Lung (tissue), 12 donors: ENCODE measurements around the gene ARMC3. TPM values are rescaled to one million over a fixed set of nuclear protein-coding genes. Genes with fewer than 3 reads are reported as not detected.

ENCODE experiments used
- ATAC-seq: fragments of 200-7000 bp; cut with Tn5 transposase; one replicate; pipeline ENCODE4 v1.9.1; 2020; ENCODE audit warnings: moderate number of reproducible peaks; ENCODE audit not compliant: insufficient read depth, low FRiP score
- DNase-seq, 3 donors: peaks; one replicate each; pipeline ENCODE4 v3.0.0-alpha.2; 2013 to 2017
- H3K27ac ChIP-seq, 2 donors: one replicate each; pipeline ENCODE4 v1.5.1; 2013; ENCODE audit warnings: mild to moderate bottlenecking in 2 of 2, moderate library complexity in 2 of 2, control low read depth in 1 of 2, inconsistent platforms in 1 of 2, low read depth in 1 of 2, low read length in 1 of 2
- H3K27me3 ChIP-seq, 3 donors: one replicate each; pipeline ENCODE4 v1.5.1; 2013; ENCODE audit warnings: low read length in 2 of 3; ENCODE audit not compliant: control insufficient read depth in 3 of 3, insufficient read depth in 3 of 3
- H3K36me3 ChIP-seq, 4 donors: one replicate each; pipeline ENCODE4 v1.5.1; 2013; ENCODE audit warnings: low read length in 4 of 4, mild to moderate bottlenecking in 1 of 4, moderate library complexity in 1 of 4; ENCODE audit not compliant: control insufficient read depth in 4 of 4, insufficient read depth in 4 of 4
- H3K4me1 ChIP-seq, 5 donors: one replicate each; pipeline ENCODE4 v1.5.1; 2013; ENCODE audit warnings: low read length in 5 of 5, mild to moderate bottlenecking in 2 of 5, moderate library complexity in 1 of 5; ENCODE audit not compliant: control insufficient read depth in 5 of 5, insufficient read depth in 5 of 5
- H3K4me3 ChIP-seq: one replicate; pipeline ENCODE4 v1.5.1; 2013; ENCODE audit warnings: mild to moderate bottlenecking, control low read depth, moderate library complexity
- H3K9ac ChIP-seq, 2 donors: one replicate each; pipeline ENCODE4 v1.5.1; 2013; ENCODE audit warnings: low read length in 2 of 2, control low read depth in 1 of 2; ENCODE audit not compliant: insufficient read depth in 1 of 2
- H3K9me3 ChIP-seq, 4 donors: one replicate each; pipeline ENCODE4 v1.5.1; 2013; ENCODE audit warnings: low read length in 3 of 4, mild to moderate bottlenecking in 1 of 4, moderate library complexity in 1 of 4; ENCODE audit not compliant: control insufficient read depth in 4 of 4, insufficient read depth in 3 of 4
- WGBS, 2 donors: extraction: QIAGEN DNeasy Blood & Tissue Kit; methylation state at CpG; one replicate each; pipeline ENCODE4 v1.1.7; 2013; 5-methylcytosine and 5-hydroxymethylcytosine counted together
- polyA plus RNA-seq, 2 donors: library from polyadenylated mRNA; stranded (reverse); fragments of 200-250 nt; gene quantifications; one replicate each; pipeline ENCODE4 v1.2.1, GENCODE V29; 2013
- total RNA-seq, 2 donors: library from RNA; depleted of rRNA in 1 of 2; stranded (reverse); fragments of >200 nt in 1 of 2; gene quantifications; one replicate each; pipeline ENCODE4 v1.2.1, GENCODE V29; 2014 to 2021
- TF ChIP-seq, protein P1 (sequence below): IDR thresholded peaks from 2 replicates; pipeline ENCODE4 v1.5.1; 2012; ENCODE audit warnings: mild to moderate bottlenecking; ENCODE audit errors: control extremely low read depth, extremely low read depth
- donor health status: control.
- donor health status: control.
- donor health status: Bipolar disorder and iron deficiency.
- donor health status: healthy.
- donor health status: DM: yes; HTN: yes; CAD: no.

ARMC3 gene
- total and polyA plus RNA-seq, 4 donors: 4.0 to 32.8 (median 13.2) TPM

DNA sequence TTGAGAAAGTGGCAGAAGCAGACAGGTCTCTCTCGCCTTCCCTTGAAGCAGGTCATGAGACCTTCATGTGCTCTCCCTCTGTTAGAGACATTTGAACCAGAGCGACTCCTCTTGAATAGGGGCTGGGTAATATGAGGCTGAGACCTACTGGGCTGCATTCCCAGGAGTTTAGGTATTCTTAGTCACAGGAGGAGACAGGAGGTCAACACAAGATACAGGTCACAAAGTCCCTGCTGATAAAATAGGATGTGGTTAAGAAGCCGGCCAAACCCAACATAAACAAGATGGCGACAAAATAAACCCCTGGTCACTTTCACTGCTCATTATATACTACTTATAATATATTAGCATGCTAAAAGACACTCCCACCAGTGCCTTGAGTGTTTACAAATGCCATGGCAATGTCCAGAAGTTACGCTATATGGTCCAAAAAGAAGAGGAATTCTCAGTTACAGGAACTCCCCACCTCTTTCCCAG is 124.0 kb downstream of the ARMC3 start:
- no peak overlapping the region for H3K27ac ChIP-seq
- no peak overlapping the region for H3K9ac ChIP-seq
- ATAC-seq: no peak
- H3K4me1 ChIP-seq: peaks cover 2 to 11% (median 4%) of the 10 kb centered on the region in 5 donors
- TF ChIP-seq, protein P1, sequence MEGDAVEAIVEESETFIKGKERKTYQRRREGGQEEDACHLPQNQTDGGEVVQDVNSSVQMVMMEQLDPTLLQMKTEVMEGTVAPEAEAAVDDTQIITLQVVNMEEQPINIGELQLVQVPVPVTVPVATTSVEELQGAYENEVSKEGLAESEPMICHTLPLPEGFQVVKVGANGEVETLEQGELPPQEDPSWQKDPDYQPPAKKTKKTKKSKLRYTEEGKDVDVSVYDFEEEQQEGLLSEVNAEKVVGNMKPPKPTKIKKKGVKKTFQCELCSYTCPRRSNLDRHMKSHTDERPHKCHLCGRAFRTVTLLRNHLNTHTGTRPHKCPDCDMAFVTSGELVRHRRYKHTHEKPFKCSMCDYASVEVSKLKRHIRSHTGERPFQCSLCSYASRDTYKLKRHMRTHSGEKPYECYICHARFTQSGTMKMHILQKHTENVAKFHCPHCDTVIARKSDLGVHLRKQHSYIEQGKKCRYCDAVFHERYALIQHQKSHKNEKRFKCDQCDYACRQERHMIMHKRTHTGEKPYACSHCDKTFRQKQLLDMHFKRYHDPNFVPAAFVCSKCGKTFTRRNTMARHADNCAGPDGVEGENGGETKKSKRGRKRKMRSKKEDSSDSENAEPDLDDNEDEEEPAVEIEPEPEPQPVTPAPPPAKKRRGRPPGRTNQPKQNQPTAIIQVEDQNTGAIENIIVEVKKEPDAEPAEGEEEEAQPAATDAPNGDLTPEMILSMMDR: no peak
- H3K36me3 ChIP-seq: peaks cover 0 to 1% (median 0%) of the 10 kb centered on the region in 4 donors
- no peaks in the 10 kb centered on the region for H3K27me3 ChIP-seq
- 82 to 87% methylated on average over 5 of the region's 5 CpGs for WGBS, 2 donors
- H3K4me3 ChIP-seq: no peak overlapping the region
- H3K9me3 ChIP-seq: peaks cover 0 to 6% (median 0%) of the 10 kb centered on the region in 4 donors
- DNase-seq: no peak

GRCh38 chr10:23053036-23053435 is 125.2 kb downstream of the ARMC3 start:
- DNase-seq (peak; percentile 77 to 84 (median 78)), ATAC-seq (no peak)
- H3K36me3 ChIP-seq: peaks cover 0 to 1% (median 0%) of the 10 kb centered on the region in 4 donors
- 23 to 57% methylated on average over 1 of the region's 1 CpG for WGBS, 2 donors
- no peak overlapping the region for H3K9ac ChIP-seq
- H3K4me3 ChIP-seq: no peak overlapping the region
- TF ChIP-seq, protein P1: no peak
- H3K27ac ChIP-seq: no peak overlapping the region
- H3K27me3 ChIP-seq: no peaks in the 10 kb centered on the region
- H3K9me3 ChIP-seq: peaks cover 0 to 6% (median 0%) of the 10 kb centered on the region in 4 donors
- peaks cover 0 to 6% (median 0%) of the 10 kb centered on the region in 5 donors for H3K4me1 ChIP-seq

DNA sequence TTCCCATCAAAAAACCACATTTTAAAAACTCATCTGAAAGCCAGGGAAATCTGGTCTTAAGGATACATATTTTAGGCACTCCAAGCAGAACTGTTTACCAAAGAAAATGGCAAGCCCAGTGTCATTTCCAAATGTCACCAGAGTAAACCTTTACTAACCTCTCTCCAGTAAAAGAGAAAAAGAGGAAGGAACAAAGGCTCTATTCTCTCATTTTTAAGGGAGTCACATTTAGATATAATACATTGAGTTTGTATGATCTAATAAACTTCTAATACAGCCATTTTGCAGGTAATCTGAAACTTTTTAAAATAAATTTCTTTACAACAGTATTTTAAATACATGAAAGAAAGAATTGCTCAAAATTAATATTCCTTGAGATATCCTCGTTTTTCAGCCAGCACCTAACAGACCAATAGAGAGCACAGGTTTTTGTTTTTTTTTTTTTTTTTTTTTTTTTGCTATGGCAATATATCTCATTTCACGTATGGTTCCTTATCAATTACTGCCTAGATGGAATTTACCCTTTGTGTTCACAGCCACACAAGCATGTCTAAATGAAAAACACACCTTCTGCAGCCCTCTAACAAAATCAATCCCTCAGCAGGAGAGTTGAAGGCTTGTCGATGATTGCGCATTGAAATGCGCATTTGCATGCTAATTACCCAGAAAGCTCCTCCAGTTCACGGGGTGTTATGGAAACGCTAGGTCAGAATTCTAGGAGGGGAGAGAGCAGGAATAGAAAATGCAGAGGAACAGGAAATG is 127.8 kb downstream of the ARMC3 start:
- ATAC-seq (no peak), DNase-seq (no peak)
- Histone ChIP-seq H3K9ac (no peak overlapping the region), H3K4me3 (no peak overlapping the region), H3K4me1 (peaks cover 0 to 5% (median 0%) of the 10 kb centered on the region in 5 donors), H3K36me3 (peaks cover 0 to 1% (median 0%) of the 10 kb centered on the region in 4 donors), H3K9me3 (peaks cover 0 to 8% (median 0%) of the 10 kb centered on the region in 4 donors), H3K27ac (no peak overlapping the region), H3K27me3 (no peaks in the 10 kb centered on the region)
- 57 to 74% methylated on average over 7 of the region's 7 CpGs for WGBS, 2 donors
- TF ChIP-seq, protein P1: no peak
